GM18519 (cell line): ENCODE results near the gene RGMB.
A peak's percentile ranks its signal among the peaks of the same experiment; 100 is the strongest.

Experiments
- ATAC-seq: cut with Tn5 transposase; IDR thresholded peaks from one replicate; pipeline ENCODE4 v1.9.1; 2021; ENCODE audit warnings: mild to moderate bottlenecking, moderate library complexity; ENCODE audit not compliant: unreplicated experiment, low FRiP score

Gene RGMB

DNA sequence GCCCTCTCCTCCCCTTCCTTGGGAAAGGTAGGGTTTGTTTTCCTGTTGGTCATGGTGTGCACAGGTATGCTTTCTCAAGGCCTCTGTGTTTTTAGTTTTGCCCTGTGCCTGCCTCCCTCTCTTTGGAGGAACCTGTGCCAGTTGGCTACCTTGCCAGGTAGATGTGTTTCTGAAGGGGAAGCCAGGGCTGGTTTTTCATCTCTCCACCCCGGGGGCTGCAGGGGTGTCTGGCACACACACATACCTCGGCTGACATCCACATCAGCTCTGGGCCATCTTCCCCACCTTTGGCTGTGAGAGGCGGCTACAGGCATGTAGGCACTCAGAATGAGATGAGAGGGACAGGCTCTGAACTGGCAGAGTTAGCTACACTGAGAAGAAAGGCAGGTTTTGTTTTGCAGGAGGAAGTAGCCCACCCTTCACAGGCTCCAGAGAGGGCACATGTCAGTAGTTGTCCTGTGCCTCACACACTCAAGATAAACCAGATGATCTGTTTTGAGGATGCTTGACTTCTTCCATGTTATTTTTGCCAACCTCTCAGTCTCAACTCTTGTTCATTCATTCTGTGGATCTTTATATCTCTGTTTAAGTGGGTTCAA, 9.7 kb downstream of the RGMB start:
- ATAC-seq, result no peak

GRCh38 chr5:98784411-98784810, 10.9 kb downstream of the RGMB start:
- ATAC-seq, result no peak

- no peak for ATAC-seq
Measured at GRCh38 chr5:98785244-98785643, 11.8 kb downstream of the RGMB start.

GRCh38 chr5:98786191-98786853, 12.9 kb downstream of the RGMB start:
- no peak for ATAC-seq

- ATAC-seq, result no peak
Measured at GRCh38 chr5:98787131-98787719, 13.8 kb downstream of the RGMB start.

DNA sequence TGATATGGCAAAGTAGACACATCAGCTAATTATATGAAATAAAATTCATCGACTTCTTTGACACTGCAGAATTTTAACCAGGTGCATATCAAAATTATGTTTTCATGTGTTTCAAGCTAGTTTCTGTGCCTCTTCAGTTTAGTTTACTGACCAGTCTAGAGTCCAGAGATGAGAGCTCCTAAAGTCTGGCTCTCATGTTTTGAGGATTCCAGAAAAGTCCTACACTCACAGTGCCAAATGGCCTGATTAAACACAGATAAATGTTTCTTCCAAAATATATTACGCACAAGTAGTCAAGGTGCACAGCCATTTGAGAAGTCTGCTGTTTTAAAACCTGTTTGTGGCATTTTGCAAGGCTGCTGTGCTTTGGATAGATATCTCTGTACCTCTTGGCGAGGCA, 15.6 kb downstream of the RGMB start:
- no peak for ATAC-seq

- ATAC-seq, result no peak
Measured at GRCh38 chr5:98791001-98791519, 17.6 kb downstream of the RGMB start.

DNA sequence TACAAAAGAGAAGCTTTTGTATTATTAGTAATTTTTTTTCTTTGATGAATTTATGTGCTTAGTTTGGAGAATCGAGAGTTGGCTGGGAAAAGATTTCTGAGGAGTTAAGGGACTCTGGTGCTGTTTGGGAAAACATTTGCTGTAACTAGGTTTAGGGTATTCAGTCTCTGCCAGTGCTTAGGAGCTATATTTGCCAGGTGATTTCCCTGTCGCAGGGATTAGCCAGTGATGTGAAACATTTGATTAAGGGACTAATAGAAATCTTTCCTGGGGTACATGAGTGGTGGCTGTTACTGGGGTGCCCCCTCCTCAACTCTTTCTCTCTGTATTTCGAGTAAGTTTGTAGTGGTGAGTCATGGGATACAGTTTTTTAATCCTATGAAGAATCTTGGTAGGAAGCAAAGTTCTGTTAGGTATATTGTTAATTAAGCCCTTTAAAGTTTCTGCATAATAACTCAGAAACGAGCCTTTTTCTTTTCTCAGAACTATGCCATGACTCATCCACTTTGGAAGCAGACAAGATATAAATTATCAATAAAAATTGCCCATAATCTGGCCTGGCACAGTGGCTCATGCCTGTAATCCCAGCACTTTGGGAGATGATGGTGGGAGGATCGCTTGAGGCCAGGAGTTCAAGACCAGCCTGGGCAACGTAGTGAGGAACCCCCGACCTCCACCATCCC, 18.6 kb downstream of the RGMB start:
- ATAC-seq, result no peak

GRCh38 chr5:98793223-98793622, 19.8 kb downstream of the RGMB start:
- no peak for ATAC-seq

- no peak for ATAC-seq
Measured at GRCh38 chr5:98794001-98794400, 20.5 kb downstream of the RGMB start.

DNA sequence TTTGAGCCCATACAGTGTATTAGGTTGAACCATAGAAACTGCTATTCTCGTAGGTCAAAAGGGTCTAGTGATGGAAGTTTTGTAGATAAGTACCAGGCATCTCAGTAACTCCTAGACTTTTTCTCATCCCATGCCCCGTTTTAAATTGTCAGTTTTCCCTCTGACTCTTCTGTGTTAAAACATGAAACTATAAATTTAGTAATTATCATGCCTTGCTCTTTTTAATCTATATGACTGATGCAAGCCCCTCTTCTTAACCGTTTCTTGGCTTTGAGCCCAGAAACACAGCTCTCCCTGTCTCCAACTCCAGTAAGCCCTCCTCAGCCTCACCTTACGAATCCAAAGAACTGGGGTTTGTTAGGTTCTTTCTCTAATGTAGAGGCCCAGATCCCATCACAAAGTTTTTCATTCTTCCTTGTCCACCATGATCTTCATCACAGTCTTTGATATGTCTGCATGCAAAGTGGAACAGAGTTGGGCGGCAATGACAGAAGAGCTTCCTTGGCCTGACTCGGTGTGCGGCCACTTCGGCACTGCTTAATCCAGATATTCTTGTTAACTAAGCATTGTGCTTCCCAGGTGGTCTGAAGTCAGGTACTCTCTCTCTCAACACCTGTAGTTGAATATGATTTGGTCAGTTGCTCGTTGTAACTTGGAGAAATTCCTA, 21.1 kb downstream of the RGMB start:
- ATAC-seq, result no peak

- no peak for ATAC-seq
Measured at GRCh38 chr5:98795243-98795642, 21.8 kb downstream of the RGMB start.

DNA sequence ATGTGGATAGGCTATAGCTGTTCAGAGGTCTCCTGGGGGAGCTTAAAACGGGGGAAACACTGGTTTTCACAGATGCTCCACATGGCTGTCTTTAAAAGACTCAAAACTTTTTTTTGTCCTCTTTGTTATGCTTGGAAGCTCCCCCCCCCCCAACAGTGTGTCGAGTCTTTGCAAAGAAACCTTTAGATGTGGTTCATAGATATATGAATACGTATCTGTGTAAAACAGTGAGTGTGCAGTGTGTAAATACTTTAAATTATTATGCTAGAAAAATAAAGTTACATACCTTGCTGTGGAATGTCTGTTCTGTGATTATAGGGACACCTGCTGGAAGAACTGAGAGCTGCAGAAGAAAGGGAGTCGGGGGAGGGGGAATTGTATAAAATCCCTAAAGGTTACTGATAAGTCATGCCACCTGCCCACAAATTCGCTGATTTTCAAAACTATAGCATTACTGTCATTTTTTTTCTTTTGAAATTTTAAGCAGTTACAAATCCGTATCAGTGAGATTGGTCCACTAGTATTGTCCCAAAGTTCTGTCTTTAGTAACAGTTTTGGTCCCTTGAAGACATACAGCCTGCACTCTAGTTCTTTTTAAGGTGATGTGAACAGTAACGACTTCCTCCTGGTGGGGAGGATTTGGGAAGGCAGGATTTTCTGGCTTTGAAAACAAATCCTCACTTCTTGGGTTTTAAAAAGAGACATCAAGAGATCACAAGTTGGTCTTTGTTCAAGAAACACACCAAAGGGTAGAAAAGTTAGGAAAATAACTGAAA, 22.9 kb downstream of the RGMB start:
- ATAC-seq, result peak; percentile 68

- ATAC-seq, result no peak
Measured at GRCh38 chr5:98798371-98798770, 24.9 kb downstream of the RGMB start.

- no peak for ATAC-seq
Measured at GRCh38 chr5:98798847-98799246, 25.4 kb downstream of the RGMB start.

- ATAC-seq, result no peak
Measured at GRCh38 chr5:98804066-98804465, 30.6 kb downstream of the RGMB start.

DNA sequence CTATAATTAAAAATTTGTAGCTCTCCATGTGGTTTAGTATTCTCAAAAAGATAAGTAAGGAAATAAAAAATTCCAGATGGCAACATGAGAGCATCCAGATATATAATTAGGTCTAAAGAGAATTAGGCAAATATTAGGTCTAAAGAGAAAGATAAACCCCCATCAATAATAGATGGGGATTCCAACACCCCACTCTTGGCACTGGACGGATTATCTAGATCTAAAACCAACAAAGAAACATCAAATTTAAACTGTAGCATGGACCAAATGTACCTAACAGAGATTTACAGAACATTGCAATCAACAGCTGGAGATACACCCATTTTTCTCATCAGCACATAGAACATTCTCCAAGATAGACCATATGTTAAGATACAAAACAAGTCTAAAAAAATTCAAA, 31.6 kb downstream of the RGMB start:
- ATAC-seq, result no peak

DNA sequence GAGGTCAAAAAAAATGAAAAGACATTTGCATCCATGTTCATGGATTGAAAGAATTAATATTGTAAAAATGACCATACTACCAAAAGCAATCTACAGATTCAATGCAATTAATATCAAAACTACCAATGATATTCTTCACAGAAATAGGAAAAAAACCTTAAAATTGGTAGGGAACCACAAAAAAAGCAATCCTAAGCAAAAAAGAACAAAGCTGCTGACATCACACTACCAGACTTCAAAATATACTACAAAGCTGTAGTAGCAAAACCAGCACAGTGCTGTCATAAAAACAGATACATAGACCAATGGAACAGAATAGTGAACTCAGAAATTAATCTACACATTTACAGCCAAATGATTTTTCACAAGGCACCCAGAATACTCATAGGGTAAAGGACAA, 34.3 kb downstream of the RGMB start:
- no peak for ATAC-seq

- ATAC-seq, result no peak
Measured at GRCh38 chr5:98810206-98810605, 36.7 kb downstream of the RGMB start.

DNA sequence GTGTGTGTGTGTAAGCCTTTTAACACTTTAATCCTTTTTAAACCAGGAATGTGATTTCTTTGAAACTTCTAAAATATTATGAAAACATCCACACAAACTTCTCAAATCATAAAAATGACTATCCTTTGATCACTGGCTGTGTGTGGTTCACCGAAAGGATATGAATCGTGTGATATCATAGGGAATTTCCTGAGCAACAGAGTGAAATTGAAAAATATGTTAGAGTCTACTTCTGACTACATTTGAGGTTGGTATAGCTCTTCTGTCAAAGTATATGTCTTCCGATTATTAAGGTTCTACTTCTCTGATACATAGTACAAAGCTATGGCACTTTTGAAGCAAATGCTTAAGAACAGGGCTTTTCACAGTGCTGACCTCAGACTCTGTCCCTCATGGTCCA, 40.3 kb downstream of the RGMB start:
- ATAC-seq, result no peak
